GM23338 (cell line): ENCODE measurements around the gene B4GALNT2. TPM values are rescaled to one million over a fixed set of nuclear protein-coding genes. Genes with fewer than 3 reads are reported as not detected.

Experiments
- ATAC-seq: fragments of 200-7000 bp; cut with Tn5 transposase; 3 replicates; pipeline ENCODE4 v1.9.1; 2020
- DNase-seq: peaks from one replicate; pipeline ENCODE4 v3.0.0-alpha.2; 2015; ENCODE audit warnings: low spot score
- H2AFZ ChIP-seq: fragments of 200-600 bp; sonication (generic); 2 replicates; pipeline ENCODE4 v1.8.0; 2016; ENCODE audit warnings: antibody characterized with exemption, mild to moderate bottlenecking, moderate library complexity
- H3F3A ChIP-seq: fragments of 200-600 bp; sonication (generic); replicated peaks from 2 replicates; pipeline ENCODE4 v1.8.0; 2017; ENCODE audit warnings: antibody characterized with exemption, mixed run types, low read depth
- H3K27ac ChIP-seq: fragments of 200-600 bp; sonication (generic); 2 replicates; pipeline ENCODE4 v1.6.1; 2016; ENCODE audit warnings: low read depth
- H3K27me3 ChIP-seq: fragments of 200-600 bp; sonication (generic); 2 replicates; pipeline ENCODE4 v1.8.0; 2016; ENCODE audit warnings: mild to moderate bottlenecking, mixed run types, moderate library complexity; ENCODE audit not compliant: insufficient read depth
- H3K36me3 ChIP-seq: fragments of 200-600 bp; sonication (generic); 2 replicates; pipeline ENCODE4 v1.8.0; 2016; ENCODE audit warnings: mild to moderate bottlenecking; ENCODE audit not compliant: insufficient read depth
- H3K4me1 ChIP-seq: fragments of 200-600 bp; sonication (generic); 2 replicates; pipeline ENCODE4 v1.8.0; 2016; ENCODE audit warnings: mild to moderate bottlenecking, moderate library complexity; ENCODE audit not compliant: insufficient read depth
- H3K4me2 ChIP-seq: fragments of 200-600 bp; sonication (generic); 2 replicates; pipeline ENCODE4 v1.7.1; 2017; ENCODE audit warnings: mixed run types
- H3K4me3 ChIP-seq: fragments of 200-600 bp; sonication (generic); 2 replicates; pipeline ENCODE4 v1.6.1; 2016; ENCODE audit warnings: mixed run types
- H3K79me2 ChIP-seq: fragments of 200-600 bp; sonication (generic); replicated peaks from 2 replicates; pipeline ENCODE4 v1.8.0; 2017; ENCODE audit warnings: mild to moderate bottlenecking; ENCODE audit not compliant: insufficient read depth
- H3K9me2 ChIP-seq: fragments of 200-600 bp; sonication (generic); 2 replicates; pipeline ENCODE4 v1.8.0; 2017; ENCODE audit not compliant: insufficient read depth
- H4K20me1 ChIP-seq: fragments of 200-600 bp; sonication (generic); replicated peaks from 2 replicates; pipeline ENCODE4 v1.8.0; 2017; ENCODE audit warnings: mild to moderate bottlenecking; ENCODE audit not compliant: insufficient read depth
- H3K27ac Mint-ChIP-seq: 2 replicates; pipeline ENCODE4 v1.8.0; 2020; ENCODE audit warnings: inconsistent platforms, mild to moderate bottlenecking, moderate library complexity, mixed read lengths
- H3K27me3 Mint-ChIP-seq: 3 replicates; pipeline ENCODE4 v1.8.0; 2022; ENCODE audit warnings: low read depth, mild to moderate bottlenecking, moderate library complexity, mixed read lengths, inconsistent platforms; ENCODE audit not compliant: insufficient read depth, poor library complexity
- H3K36me3 Mint-ChIP-seq: 3 replicates; pipeline ENCODE4 v1.8.0; 2021; ENCODE audit warnings: low read depth, mild to moderate bottlenecking, inconsistent platforms, moderate library complexity, mixed read lengths
- H3K4me1 Mint-ChIP-seq: 3 replicates; pipeline ENCODE4 v1.8.0; 2020; ENCODE audit warnings: mild to moderate bottlenecking, inconsistent platforms, mixed read lengths
- H3K4me3 Mint-ChIP-seq: 3 replicates; pipeline ENCODE4 v1.8.0; 2021; ENCODE audit warnings: moderate library complexity, mild to moderate bottlenecking, inconsistent platforms, mixed read lengths
- H3K9me3 Mint-ChIP-seq: 3 replicates; pipeline ENCODE4 v1.8.0; 2020; ENCODE audit warnings: moderate library complexity, mild to moderate bottlenecking, inconsistent platforms, mixed read lengths
- CREB1 ChIP-seq: fragments of 250-450 bp; sonication (Bioruptor Pico); IDR thresholded peaks from 2 replicates; pipeline ENCODE4 v1.5.0; 2020; ENCODE audit warnings: low read depth, mild to moderate bottlenecking, moderate library complexity
- CTCF ChIP-seq, 2 experiments: fragments of 200-600 bp in 1 of 2; sonication (generic) in 1 of 2; conservative IDR thresholded peaks; 2 replicates each; pipeline versions ENCODE4 v1.5.1 to v1.6.1; 2016 to 2017; ENCODE audit warnings: antibody characterized with exemption in 2 of 2, low read depth in 2 of 2, mild to moderate bottlenecking in 2 of 2, moderate library complexity in 1 of 2
- ETS1 ChIP-seq: IDR thresholded peaks from 2 replicates; pipeline ENCODE4 v1.6.1; 2016; ENCODE audit warnings: antibody characterized with exemption
- EZH2 ChIP-seq: fragments of 200-600 bp; sonication (generic); IDR thresholded peaks from one replicate; pipeline ENCODE4 v1.8.0; 2017; ENCODE audit warnings: antibody characterized with exemption, mild to moderate bottlenecking, low read depth; ENCODE audit not compliant: unreplicated experiment
- EZH2phosphoT487 ChIP-seq: fragments of 200-600 bp; sonication (generic); IDR thresholded peaks from one replicate; pipeline ENCODE4 v1.8.1; 2018; ENCODE audit warnings: antibody characterized with exemption; ENCODE audit not compliant: unreplicated experiment
- JUNB ChIP-seq: IDR thresholded peaks from one replicate; pipeline ENCODE4 v1.6.1; 2016; ENCODE audit warnings: antibody characterized with exemption; ENCODE audit not compliant: unreplicated experiment
- NANOG ChIP-seq: IDR thresholded peaks from 2 replicates; pipeline ENCODE4 v1.6.1; 2016; ENCODE audit warnings: antibody characterized with exemption, borderline replicate concordance
- POLR2AphosphoS5 ChIP-seq: IDR thresholded peaks from 2 replicates; pipeline ENCODE4 v1.6.1; 2016; ENCODE audit warnings: antibody characterized with exemption, low read depth
- REST ChIP-seq: IDR thresholded peaks from one replicate; pipeline ENCODE4 v1.6.1; 2018; ENCODE audit warnings: antibody characterized with exemption; ENCODE audit not compliant: unreplicated experiment
- STAT1 ChIP-seq: IDR thresholded peaks from one replicate; pipeline ENCODE4 v1.6.1; 2016; ENCODE audit warnings: antibody characterized with exemption; ENCODE audit not compliant: unreplicated experiment
- ZNF114 ChIP-seq: fragments of 250-450 bp; sonication (Bioruptor Pico); IDR thresholded peaks from 2 replicates; pipeline ENCODE4 v1.5.0; 2020; ENCODE audit warnings: mild to moderate bottlenecking, moderate library complexity
- ZNF331 ChIP-seq: fragments of 250-450 bp; sonication (Bioruptor Pico); IDR thresholded peaks from 2 replicates; pipeline ENCODE4 v1.5.0; 2020; ENCODE audit warnings: low read depth, mild to moderate bottlenecking, moderate library complexity
- ZNF462 ChIP-seq: fragments of 250-450 bp; sonication (Bioruptor Pico); IDR thresholded peaks from 2 replicates; pipeline ENCODE4 v1.5.0; 2020; ENCODE audit warnings: mild to moderate bottlenecking, moderate library complexity
- polyA plus RNA-seq: library from polyadenylated mRNA; unstranded; fragments of >200 nt; fragmentation: Nextera tagmentation; extraction: Ambion mirVana; gene quantifications from 2 replicates; pipeline ENCODE4 v1.2.1, GENCODE V29; 2016
- total RNA-seq: library from RNA; depleted of rRNA; stranded (reverse); fragments of >200 nt; shearing (Covaris generic); gene quantifications from 2 replicates; pipeline ENCODE4 v1.2.3, GENCODE V29; 2014

The B4GALNT2 gene
- total and polyA plus RNA-seq, 2 experiments from 2014 or later: not detected

- Histone ChIP-seq H3K27me3 (no peaks in the 10 kb centered on the region), H3K4me1 (peaks cover 16% of the 10 kb centered on the region), H3K79me2 (no peaks in the 10 kb centered on the region), H3K27ac (no peak overlapping the region), H2AFZ (no peak overlapping the region), H3F3A (no peaks in the 10 kb centered on the region), H3K9me2 (peaks cover 3% of the 10 kb centered on the region; the same call in 1 of the 2 replicates), H3K4me2 (no peak overlapping the region), H4K20me1 (no peaks in the 10 kb centered on the region), H3K36me3 (no peaks in the 10 kb centered on the region), H3K4me3 (no peak overlapping the region)
- Mint-ChIP-seq H3K9me3 (no peaks in the 10 kb centered on the region), H3K4me1 (peaks cover 29% of the 10 kb centered on the region), H3K4me3 (no peak overlapping the region), H3K27ac (no peak overlapping the region), H3K27me3 (peaks cover 3% of the 10 kb centered on the region), H3K36me3 (no peaks in the 10 kb centered on the region)
- TF ChIP-seq ZNF331 (CRISPR knock-in tag) (no peak), CTCF (conservative IDR thresholded peaks at IDR 0.05; ENCODE audit: low read depth in 2 of 2) (no peak), CREB1 (CRISPR knock-in tag) (no peak), STAT1 (no peak), POLR2AphosphoS5 (no peak), EZH2 (no peak), ZNF114 (CRISPR knock-in tag) (no peak), ETS1 (no peak), EZH2phosphoT487 (no peak), JUNB (no peak), REST (no peak), ZNF462 (CRISPR knock-in tag) (no peak), NANOG (no peak)
- DNase-seq: no peak
- no peak for ATAC-seq
Observed at GRCh38 chr17:49107211-49107557, 25.4 kb upstream of the B4GALNT2 start.
